Measurements from ENCODE around the gene SAMD4B.

Gene SAMD4B

GRCh38 chr19:39318071-39318470 is 24.1 kb upstream of the SAMD4B start:
- Histone ChIP-seq H3K9me3 (ENCODE audit: low read depth, low read length) (no peaks in the 10 kb centered on the region), H3K4me3 (no peak overlapping the region), H3K36me3 (ENCODE audit: insufficient read depth, low read length) (no peaks in the 10 kb centered on the region; the same call in 1 of the 2 replicates), H3K27ac (no peak overlapping the region), H3K9ac (ENCODE audit: insufficient read length) (no peak overlapping the region)
- no peak for DNase-seq (ENCODE audit: low read depth, low spot score)
- TF ChIP-seq POLR2AphosphoS5 (IDR thresholded peaks at IDR 0.05; ENCODE audit: borderline replicate concordance, low read depth, low read length) (no peak), EZH2 (IDR thresholded peaks at IDR 0.05) (no peak), FOXP2 (optimal IDR thresholded peaks at IDR 0.05; ENCODE audit: control extremely low read depth, extremely low read length, insufficient read depth) (no peak)

GRCh38 chr19:39318690-39319089 is 23.5 kb upstream of the SAMD4B start:
- H3K36me3 ChIP-seq (ENCODE audit: insufficient read depth, low read length) = no peaks in the 10 kb centered on the region; the same call in 1 of the 2 replicates
- no peak for TF ChIP-seq EZH2 (IDR thresholded peaks at IDR 0.05)
- TF ChIP-seq FOXP2 (optimal IDR thresholded peaks at IDR 0.05; ENCODE audit: control extremely low read depth, extremely low read length, insufficient read depth) = no peak
- TF ChIP-seq POLR2AphosphoS5 (IDR thresholded peaks at IDR 0.05; ENCODE audit: borderline replicate concordance, low read depth, low read length) = no peak
- no peak overlapping the region for H3K9ac ChIP-seq (ENCODE audit: insufficient read length)
- H3K9me3 ChIP-seq (ENCODE audit: low read depth, low read length) = no peaks in the 10 kb centered on the region
- no peak for DNase-seq (ENCODE audit: low read depth, low spot score)
- no peak overlapping the region for H3K4me3 ChIP-seq
- H3K27ac ChIP-seq = no peak overlapping the region

- Histone ChIP-seq H3K27ac (no peak overlapping the region), H3K36me3 (ENCODE audit: insufficient read depth, low read length) (no peaks in the 10 kb centered on the region; the same call in 1 of the 2 replicates), H3K9me3 (ENCODE audit: low read depth, low read length) (no peaks in the 10 kb centered on the region), H3K4me3 (peak overlapping the region; percentile 89), H3K9ac (ENCODE audit: insufficient read length) (peak overlapping the region; percentile 75)
- DNase-seq (ENCODE audit: low read depth, low spot score) = no peak
- TF ChIP-seq FOXP2 (optimal IDR thresholded peaks at IDR 0.05; ENCODE audit: control extremely low read depth, extremely low read length, insufficient read depth) (no peak), EZH2 (IDR thresholded peaks at IDR 0.05) (no peak), POLR2AphosphoS5 (IDR thresholded peaks at IDR 0.05; ENCODE audit: borderline replicate concordance, low read depth, low read length) (no peak)
These were observed 22.9 kb upstream of the SAMD4B start for GRCh38 chr19:39319098-39319891.

GRCh38 chr19:39319892-39320248 is 22.4 kb upstream of the SAMD4B start:
- DNase-seq (ENCODE audit: low read depth, low spot score) = no peak
- Histone ChIP-seq H3K36me3 (ENCODE audit: insufficient read depth, low read length) (no peaks in the 10 kb centered on the region), H3K9ac (ENCODE audit: insufficient read length) (peak overlapping the region; percentile 75), H3K4me3 (peak overlapping the region; percentile 89), H3K9me3 (ENCODE audit: low read depth, low read length) (no peaks in the 10 kb centered on the region), H3K27ac (no peak overlapping the region)
- no peak for TF ChIP-seq EZH2 (IDR thresholded peaks at IDR 0.05)
- TF ChIP-seq POLR2AphosphoS5 (IDR thresholded peaks at IDR 0.05; ENCODE audit: borderline replicate concordance, low read depth, low read length) = no peak
- TF ChIP-seq FOXP2 (optimal IDR thresholded peaks at IDR 0.05; ENCODE audit: control extremely low read depth, extremely low read length, insufficient read depth) = no peak

GRCh38 chr19:39321117-39321831 is 20.9 kb upstream of the SAMD4B start:
- DNase-seq (ENCODE audit: low read depth, low spot score) = no peak
- Histone ChIP-seq H3K36me3 (ENCODE audit: insufficient read depth, low read length) (no peaks in the 10 kb centered on the region), H3K9ac (ENCODE audit: insufficient read length) (no peak overlapping the region), H3K27ac (no peak overlapping the region), H3K9me3 (ENCODE audit: low read depth, low read length) (no peaks in the 10 kb centered on the region), H3K4me3 (peak overlapping the region; percentile 47; the same call in 1 of the 2 replicates)
- TF ChIP-seq EZH2 (IDR thresholded peaks at IDR 0.05) (no peak), FOXP2 (optimal IDR thresholded peaks at IDR 0.05; ENCODE audit: control extremely low read depth, extremely low read length, insufficient read depth) (no peak), POLR2AphosphoS5 (IDR thresholded peaks at IDR 0.05; ENCODE audit: borderline replicate concordance, low read depth, low read length) (no peak)

GRCh38 chr19:39321832-39322176 is 20.4 kb upstream of the SAMD4B start:
- no peak for DNase-seq (ENCODE audit: low read depth, low spot score)
- Histone ChIP-seq H3K36me3 (ENCODE audit: insufficient read depth, low read length) (no peaks in the 10 kb centered on the region), H3K4me3 (no peak overlapping the region), H3K9me3 (ENCODE audit: low read depth, low read length) (no peaks in the 10 kb centered on the region), H3K27ac (no peak overlapping the region), H3K9ac (ENCODE audit: insufficient read length) (no peak overlapping the region)
- TF ChIP-seq EZH2 (IDR thresholded peaks at IDR 0.05) = no peak
- no peak for TF ChIP-seq POLR2AphosphoS5 (IDR thresholded peaks at IDR 0.05; ENCODE audit: borderline replicate concordance, low read depth, low read length)
- TF ChIP-seq FOXP2 (optimal IDR thresholded peaks at IDR 0.05; ENCODE audit: control extremely low read depth, extremely low read length, insufficient read depth) = no peak

GRCh38 chr19:39324242-39324842 is 17.9 kb upstream of the SAMD4B start:
- Histone ChIP-seq H3K36me3 (ENCODE audit: insufficient read depth, low read length) (no peaks in the 10 kb centered on the region), H3K27ac (no peak overlapping the region), H3K4me3 (no peak overlapping the region), H3K9ac (ENCODE audit: insufficient read length) (no peak overlapping the region), H3K9me3 (ENCODE audit: low read depth, low read length) (no peaks in the 10 kb centered on the region)
- no peak for DNase-seq (ENCODE audit: low read depth, low spot score)
- TF ChIP-seq POLR2AphosphoS5 (IDR thresholded peaks at IDR 0.05; ENCODE audit: borderline replicate concordance, low read depth, low read length) (no peak), FOXP2 (optimal IDR thresholded peaks at IDR 0.05; ENCODE audit: control extremely low read depth, extremely low read length, insufficient read depth) (no peak), EZH2 (IDR thresholded peaks at IDR 0.05) (no peak)
